CD4-positive, alpha-beta T cell treated with Interleukin-4 for 1 hour (primary cell): ENCODE measurements around the gene OTUB1.
A peak's percentile ranks its signal among the peaks of the same experiment; 100 is the strongest.

ENCODE experiments used
- DNase-seq, 2 donors: peaks; one replicate each; pipeline ENCODE4 v3.0.0-alpha.2; 2020 to 2022

Gene OTUB1

DNA sequence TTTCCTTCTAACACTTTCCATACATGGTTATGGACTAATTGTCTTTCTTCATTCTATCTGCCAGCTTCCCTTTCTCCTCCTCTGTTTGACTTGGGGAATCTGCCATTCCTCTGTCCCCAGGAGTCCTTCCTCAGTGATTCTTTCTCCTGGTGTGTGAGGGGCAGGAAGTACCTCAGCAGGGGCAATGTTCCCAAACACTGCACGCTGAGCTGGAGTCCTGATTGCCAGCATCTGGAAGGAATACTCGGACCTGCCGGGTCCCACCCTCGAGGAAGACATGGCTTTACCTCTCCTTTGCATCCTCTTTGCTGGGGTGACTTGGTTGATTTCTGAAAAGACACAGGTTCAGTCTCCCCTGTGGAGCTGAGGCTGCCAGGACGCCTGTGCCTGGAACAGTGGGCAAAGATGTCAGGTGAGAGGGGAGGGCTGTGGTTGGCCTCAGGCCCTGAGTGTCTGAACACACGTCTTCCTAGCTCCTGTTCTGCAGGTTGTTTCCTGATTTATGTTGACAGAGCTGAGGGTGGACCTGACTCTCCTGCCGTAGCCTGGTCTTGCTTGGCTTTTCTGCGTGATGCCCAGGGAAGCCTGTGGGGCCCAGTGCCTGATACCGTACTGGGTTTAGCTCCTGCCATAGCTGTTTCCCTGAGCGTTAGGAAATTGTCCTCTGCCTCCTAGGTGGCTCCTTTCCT lies 7.5 kb upstream of the OTUB1 start:
- no peak for DNase-seq

DNA sequence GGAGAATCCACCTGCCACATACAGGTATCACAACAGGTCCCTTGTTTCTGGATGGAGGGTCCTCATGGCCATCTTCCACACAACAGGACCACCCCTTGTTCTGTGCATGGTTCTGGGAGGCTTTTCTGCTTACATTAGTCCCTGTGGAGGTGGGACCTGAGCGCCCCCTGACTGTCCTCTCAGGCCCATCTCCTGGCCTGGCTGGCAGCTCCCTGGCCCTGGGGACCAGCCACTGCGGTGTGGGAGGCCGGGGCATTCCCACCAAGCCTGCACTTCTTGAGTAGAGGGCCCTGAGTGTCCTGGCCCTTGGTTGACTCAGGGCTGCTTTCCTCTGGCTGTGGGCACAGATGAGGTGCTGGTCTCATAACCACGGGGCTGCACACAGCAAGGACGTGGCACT lies 6.8 kb upstream of the OTUB1 start:
- no peak for DNase-seq

DNA sequence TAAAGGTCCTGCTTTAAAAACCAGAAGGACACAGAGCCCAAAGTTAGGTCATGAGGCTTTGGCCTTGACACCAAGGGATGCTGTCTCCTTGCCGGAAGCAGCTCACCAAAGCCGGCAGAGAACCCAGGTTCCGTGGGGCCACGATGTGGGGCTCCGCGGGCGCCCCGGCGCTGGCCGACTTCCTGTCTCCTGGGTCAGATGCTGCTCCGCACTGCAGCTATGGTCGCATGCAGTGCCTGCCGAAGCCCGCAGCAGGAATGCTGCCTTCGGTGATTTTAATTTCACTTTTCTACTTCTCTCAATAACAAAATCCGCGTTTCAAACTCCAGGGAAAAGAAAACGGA lies 454 bp upstream of the OTUB1 start:
- peak; percentile 69 to 74 for DNase-seq

DNA sequence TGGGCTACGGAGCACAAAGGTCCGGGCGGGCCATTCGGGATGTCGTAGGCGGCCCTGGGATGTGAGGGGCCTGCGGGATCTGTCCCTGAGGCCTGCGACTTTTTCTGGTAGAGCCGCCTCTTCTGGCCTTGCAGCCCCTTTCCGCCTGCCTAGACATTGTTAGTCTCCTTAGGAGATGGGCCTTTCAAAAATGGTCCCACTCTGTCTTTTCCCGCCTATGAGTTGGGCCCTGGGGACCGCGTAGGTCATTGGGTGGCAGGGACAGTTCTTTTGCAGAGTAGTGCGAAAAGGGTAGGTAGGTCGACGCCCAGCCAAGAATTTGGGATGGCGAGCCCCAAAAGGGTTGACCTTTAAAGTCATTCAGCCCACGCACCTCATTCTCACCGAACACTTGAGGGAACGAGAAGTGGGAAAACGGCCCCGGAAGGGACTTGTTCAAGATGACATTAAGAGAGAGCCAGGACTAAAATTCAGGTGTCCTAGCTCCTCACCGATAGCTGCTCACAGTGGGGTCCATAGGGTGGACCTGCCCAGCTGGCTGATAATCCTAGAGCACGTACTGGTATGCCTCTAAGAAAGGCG lies 785 bp downstream of the OTUB1 start:
- no peak for DNase-seq

DNA sequence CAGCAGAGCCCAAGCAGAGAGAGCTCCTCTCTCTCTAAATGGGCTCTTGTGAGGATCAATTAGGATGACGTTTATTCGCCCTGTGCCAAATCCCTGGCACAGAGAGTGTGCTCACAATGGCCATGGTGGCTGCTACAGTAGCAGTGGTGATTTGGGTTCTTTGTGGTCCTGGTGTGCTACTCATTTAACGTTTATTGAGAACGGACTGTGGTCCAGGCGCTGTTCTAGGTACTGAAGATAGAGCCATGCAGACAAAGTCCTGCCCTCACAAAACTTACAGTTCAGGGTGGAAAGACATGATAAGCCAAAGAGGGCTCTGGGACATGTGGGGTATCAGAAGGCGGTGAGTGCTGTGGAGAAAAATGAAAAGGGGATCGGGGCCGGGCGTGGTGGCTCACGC lies 5.3 kb downstream of the OTUB1 start:
- no peak for DNase-seq

DNA sequence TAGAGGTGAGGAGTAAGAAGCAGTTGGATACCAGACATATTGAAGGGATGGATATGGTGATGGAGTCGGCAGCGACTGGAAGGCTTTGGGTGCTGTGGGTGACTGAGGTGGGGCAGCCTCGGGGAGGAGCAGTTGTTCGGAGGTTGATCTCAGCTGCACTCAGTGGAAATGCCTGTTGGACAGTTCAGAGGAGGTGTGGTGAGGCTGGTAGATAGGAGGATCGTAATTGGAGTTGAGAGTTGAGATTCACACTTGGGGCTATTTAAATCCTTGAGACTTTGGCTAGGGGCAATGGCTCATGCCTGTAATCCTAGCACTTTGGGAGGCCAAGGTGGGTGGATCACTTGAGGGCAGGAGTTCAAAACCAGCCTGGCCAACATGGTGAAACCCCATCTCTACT lies 6.9 kb downstream of the OTUB1 start:
- no peak for DNase-seq

DNA sequence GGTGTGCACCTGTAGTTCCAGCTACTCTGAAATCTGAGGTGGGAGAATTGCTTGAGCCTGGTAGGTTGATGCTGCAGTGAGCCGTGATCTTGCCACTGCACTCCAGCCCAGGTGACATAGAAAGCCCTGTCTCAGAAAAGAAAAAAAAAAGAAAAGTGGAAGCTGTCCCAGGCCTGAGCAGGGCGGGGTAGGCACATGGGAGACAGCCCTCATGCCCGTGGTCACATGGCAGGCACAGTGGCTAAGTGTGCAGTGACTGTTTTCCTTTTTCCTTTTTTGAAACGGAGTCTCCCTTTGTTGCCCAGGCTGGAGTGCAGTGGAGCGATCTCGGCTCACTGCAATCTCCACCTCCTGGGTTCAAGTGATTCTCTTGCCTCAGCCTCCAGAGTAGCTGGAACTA lies 7.8 kb downstream of the OTUB1 start:
- DNase-seq = no peak

DNA sequence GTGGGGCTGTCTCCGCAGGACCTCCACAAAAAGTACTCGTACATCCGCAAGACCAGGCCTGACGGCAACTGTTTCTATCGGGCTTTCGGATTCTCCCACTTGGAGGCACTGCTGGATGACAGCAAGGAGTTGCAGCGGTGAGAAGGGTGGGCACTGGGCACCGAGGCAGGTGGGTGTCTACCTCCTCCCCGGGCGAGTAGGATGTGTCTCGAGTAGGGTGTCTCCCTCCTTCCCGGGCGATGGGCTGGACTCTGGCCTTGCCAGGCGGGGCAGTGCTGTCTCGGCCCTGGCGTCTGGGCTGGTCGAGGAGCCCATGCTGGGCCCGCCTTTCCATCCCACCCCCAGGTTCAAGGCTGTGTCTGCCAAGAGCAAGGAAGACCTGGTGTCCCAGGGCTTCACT lies 10.3 kb downstream of the OTUB1 start:
- DNase-seq = no peak

DNA sequence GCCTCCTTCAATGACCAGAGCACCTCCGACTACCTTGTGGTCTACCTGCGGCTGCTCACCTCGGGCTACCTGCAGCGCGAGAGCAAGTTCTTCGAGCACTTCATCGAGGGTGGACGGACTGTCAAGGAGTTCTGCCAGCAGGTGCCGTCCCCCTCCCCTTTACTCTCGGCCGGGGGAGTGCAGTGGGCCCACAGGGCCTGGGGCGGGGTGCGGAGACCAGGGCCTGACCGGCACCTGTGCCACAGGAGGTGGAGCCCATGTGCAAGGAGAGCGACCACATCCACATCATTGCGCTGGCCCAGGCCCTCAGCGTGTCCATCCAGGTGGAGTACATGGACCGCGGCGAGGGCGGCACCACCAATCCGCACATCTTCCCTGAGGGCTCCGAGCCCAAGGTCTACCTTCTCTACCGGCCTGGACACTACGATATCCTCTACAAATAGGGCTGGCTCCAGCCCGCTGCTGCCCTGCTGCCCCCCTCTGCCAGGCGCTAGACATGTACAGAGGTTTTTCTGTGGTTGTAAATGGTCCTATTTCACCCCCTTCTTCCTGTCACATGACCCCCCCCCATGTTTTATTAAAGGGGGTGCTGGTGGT lies 11.0 kb downstream of the OTUB1 start:
- no peak for DNase-seq

DNA sequence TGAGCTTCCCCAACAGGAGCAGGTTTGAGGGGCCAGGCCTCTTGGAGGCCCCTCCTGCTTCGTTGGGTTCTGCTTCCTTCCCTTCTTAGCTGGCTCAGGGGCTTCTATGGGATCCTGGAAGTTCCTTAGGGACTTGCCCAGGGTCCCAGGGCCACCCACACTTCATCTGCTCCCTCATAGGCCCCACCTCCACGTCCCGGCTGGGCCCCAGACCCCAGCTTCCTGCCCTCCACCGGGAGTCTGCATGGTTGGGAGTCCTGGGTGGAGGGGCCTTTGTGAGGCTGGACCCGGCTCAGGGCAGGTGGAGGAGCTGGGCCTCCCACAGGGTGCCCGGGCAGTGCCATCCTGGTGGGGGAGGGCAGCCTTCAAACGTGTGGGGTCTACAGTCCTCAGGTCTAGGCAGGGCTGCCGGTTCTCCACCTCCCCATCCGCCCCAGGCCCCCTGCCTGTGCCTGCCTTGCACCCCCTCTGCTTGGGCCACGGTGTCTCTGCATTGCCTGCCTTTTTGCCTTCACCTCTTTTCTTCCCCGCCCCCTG lies 11.6 kb downstream of the OTUB1 start:
- no peak for DNase-seq

DNA sequence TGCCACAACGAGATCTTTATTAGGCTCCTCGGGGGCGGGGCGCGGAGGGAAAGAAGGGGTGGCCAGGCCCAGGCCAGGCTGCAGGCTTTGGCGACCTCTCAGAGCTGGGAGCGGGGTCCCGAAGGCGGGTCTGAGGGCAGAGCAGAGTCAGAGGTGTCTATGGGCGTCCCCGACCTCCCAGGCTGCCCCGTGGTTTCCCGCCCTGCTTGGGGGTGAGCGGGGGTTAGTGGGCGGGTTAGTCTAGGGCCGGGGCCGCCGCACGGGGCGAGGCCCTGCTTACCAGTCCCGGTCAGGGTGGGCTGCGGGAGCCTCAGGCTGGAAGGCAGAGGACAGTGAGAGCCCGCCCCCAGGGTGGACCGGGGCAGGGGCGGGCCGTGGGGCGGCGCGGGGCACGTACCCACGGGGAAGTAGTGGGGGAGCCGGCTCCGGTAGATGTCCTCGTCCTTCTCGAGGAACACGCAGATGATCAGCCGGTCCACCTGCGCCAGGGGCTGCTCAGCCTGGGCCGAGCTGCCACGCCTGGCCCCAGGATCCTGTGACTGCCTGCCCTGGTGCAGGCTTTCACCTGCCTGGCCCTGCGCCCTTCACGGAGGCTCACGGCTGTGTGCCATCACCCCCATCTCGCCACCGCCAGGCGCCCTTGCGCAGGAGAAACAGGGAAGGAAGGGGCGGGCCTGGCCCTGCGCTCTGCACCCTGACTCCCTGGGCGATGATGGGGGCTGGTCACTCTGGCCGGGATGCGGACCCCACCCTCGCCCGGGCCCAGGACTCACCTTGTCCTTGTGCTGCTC lies 12.5 kb downstream of the OTUB1 start:
- DNase-seq = no peak

DNA sequence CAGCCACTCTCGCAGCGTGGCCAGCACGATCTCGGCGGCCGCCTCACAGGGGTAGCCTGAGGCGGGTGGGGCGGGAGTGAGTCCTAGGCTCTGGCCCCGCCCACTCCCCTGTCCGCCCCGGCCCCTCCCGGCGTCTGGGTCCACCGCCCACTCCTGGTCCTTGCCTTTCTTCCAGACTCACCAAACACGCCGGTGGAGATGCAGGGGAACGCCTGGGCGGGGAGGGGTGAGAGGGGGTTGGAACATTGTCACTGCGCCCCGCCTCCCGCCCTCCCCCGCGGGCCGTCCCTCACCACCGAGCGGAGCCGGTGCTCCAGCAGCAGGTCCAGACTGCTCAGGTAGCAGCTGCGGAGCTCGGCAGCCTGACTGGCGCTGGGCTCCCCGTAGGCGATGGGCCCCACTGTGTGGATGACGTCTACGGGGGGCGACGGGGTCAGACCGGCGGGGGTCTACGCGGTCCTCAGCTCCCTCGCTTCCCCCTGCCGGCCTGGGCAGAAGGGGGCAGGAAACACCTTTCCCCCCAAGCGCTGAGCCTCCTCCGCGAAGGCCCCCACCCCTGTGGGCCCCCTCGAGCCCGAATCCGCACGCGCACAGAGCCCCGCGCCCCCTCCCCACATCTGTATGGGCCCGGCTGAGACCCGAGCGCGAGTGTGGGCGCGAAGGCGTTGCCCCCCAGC lies 13.2 kb downstream of the OTUB1 start:
- peak; percentile 49 to 65 for DNase-seq

DNA sequence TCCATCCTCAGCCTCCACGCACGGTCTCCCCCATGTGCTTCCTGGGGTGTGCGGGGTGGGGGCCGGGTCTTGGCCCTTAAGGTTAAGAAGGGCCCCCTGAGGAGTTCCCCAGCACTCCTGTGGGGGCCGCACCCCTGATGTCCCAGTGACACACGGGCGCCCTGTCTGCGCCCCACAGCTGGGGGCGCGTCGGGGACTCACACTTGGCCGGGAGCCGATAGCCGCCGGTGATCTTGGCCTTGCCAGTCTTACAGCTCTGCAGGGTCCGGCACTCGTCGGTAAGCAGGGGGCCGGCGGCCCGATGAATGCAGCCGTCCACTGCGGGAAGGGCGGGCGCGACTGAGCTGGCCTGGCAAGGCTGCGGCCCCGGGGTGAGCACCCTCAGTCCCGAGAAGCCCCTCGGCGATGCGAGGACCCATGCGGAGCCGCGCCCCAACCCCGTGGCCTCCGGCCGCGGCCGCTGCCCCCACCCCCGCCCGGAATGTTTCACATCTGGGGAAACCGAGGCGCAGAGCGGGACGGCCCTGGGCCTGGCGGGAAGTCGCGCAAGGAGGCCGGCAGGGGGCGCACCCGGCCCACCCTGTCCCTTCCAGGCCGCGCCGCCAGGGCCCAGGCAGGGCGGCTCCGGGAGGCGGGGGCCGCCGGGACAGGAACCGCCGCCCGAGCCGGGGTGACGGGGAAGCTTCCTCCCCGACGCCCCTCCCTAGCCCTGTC lies 13.9 kb downstream of the OTUB1 start:
- DNase-seq = peak; percentile 72 to 75

DNA sequence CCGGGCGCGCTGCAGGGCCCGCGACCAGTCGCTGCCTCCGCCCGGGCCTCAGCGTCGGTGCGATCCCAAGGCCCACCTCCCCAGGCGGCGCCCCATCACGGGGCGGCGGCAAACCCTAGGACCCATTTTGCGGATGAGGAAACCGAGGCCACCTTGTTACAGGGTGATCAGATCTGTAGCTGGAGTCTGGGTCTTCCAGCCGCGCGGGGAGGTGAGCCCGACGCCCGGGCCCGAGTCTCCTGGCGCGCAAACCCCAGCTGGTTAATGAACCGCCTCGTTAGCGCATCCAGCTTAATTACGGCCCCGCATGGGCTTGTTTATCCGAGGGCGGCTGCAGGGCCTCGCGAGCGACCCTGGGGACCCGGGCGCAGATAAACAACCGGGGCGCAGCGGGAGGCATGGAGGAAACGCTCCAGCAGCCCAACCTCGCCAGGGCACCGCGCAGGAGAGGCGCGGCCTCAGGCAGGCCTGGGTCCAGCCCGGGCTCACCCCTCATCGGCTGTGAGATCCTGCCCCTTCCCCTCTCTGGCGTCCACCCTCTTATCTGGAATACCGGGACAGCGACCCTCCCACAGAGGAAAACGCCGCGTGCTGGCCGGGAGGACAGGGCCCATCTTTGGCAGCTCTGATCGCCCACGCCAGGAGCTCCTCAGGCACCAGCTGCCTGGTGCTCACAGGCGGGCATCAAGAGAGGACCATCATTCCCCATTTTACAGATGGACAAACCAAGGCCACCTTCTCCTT lies 14.7 kb downstream of the OTUB1 start:
- no peak for DNase-seq

DNA sequence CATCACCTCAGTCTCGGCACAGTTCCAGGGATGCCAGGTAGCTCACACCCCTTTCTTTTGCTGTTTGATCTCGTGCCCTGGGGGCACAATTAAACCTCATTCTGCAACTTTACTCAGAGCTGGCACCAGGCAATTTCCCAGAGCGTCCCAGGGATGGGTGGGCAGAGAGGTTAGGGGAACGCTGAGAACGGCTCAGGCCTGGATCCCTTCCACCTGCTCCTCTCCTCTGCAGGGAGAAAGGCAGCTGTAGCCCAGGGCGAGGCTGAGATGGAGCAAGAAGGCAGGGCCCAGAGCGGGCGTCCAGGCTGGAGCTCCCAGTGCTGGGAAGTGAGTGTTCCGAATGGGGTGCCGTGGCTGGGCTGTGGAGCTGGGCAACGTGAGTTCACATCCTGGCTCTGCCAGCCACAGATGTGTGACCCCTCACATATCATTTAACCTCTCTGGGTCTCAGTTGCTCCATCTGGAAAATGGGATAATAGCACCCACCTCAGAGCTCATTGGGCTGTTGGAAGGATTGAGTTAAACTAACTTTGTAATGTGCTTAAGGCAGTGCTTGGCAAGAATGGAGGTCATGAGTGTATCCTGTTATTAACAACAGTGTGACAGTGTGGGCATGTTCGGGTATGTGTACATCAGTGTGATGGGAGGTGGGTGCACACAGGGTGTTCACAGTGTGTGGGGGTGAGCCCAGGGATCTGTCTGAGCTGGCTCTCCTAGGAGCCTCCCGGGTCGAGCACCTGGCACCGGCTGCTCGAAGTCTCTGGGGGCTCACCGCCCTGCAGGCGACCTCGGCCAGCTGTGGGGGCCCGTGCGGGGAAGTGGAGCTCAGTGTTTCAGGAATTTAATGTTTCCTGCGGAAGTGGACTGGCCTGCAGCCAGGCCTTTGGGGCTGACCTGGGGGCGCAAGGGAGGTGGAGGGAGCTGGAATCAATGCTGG lies 15.5 kb downstream of the OTUB1 start:
- DNase-seq = no peak

DNA sequence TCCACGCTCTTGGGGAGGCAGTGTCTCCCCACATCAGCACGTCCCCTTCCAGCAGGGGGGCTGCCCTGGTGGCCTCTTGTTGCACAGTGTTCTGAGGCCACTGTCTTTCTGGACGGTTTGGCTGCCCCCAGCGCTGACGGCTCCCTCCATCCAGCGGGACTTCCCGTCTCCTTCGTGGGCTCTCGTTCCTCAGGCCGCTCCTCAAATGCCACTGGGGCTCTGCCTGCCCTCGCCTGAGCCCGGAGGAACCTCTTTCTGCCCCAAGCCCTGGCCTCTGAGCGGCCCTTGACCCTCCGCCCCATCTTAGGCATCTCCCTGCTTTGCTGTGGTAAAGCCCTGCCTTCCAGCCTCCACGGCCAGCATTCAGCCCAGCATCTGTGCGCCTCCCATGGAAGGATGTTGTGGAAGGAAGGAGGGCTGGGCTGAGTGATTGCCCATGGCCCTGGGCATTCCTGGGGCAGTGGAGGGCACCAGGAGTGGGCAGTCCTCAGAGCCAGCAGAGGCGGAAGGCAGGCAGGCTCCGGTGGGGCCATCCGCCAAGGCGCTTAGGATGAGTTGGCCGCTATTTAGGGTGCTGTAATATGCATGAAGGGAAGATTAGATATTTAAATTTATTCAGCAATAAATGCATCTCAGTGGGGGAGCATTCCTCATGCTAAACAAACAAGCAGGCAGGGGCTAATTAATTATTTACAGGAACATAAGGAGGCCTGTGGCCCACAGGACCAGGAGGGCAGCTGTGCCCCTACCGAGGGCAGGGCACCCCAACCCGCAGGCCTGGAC lies 17.8 kb downstream of the OTUB1 start:
- no peak for DNase-seq

DNA sequence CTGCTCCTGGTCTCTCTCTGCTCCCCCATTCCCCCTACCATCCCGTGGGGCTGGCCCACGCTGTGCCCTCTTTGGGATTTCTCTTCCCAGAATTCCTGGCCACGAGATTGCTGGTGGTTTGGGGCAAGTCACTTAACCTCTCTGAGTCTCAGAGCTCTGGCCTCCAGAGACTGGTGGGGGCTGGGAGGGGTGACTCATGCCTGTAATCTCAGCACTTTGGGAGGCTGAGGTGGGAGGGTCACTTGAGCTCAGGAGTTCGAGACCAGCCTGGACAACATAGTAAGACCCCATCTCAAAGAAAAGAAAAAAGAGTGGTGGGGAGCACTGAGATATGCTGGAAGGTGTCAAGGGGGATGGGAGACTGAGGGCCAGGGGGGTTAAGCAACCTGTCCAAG lies 18.3 kb downstream of the OTUB1 start:
- DNase-seq = no peak

DNA sequence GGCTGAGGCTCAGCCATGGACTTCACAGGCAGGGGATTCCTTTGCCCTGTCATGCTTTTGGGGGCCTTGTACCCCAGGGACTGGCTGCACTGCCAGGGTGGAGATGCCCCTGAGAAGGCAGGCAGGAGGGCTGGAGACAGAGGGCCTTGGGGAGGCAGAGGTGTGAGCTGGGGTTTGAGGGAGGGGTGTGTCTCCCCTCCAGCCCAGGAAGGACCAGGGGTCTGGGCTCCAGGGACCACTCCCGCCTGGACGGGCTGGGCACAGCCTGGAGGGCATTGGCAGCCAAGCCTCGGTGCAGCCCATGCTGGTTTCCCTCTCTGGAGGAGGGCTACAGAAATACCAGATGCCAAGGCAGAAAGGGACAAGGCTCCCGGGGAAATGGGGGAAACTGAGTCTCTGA lies 19.5 kb downstream of the OTUB1 start:
- no peak for DNase-seq

DNA sequence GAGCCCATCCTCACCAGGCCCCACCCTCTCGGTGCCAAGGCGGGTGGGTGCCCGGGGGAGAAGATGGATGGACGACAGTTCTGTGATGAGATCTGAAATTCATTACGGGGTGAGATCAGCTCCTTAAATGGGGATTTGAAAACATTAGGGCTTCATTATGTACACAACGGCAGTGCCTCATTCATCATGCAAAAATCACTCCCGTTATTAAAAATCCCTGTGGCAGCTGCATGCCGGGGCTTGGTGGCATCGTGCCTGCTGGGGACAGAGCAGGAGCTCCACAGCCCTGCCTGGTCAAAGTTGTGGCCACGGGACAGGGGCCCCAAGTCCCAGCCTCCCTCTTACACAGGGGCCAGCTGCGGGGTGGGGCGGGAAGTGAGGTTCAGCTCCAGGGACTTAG lies 20.2 kb downstream of the OTUB1 start:
- no peak for DNase-seq

DNA sequence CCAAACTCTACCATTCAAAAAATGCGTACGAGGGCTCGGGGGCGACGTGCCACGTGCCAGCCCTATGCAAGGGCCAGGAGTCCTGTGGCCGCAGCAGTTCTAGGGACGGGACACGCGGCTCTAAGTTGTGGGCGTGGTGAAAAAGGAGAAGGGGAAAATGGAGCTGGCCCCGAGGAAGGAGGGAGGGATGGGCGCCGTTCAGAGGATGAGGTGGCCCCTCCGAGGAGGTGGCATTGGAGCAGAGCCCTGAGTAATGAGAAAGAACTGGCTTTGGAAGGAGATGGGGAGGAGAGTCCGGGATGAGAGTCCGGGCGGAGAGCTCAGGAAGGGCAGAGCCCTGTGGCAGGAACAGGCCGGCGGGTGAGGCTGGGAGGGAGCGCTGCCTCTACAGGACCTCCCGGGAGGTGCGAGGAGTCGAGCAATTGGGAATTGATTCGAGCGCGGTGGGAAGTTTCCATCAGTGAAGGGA lies 21.0 kb downstream of the OTUB1 start:
- DNase-seq = no peak
